Activated T-helper 9 cell treated with anti-CD3 and anti-CD28 coated beads, Interleukin-2, amount 50 U/mL, for 16 hours (primary cell): ENCODE data around the gene RASA3.

ENCODE experiments used
- DNase-seq: peaks from one replicate; pipeline ENCODE4 v3.0.0-alpha.2; 2020; ENCODE audit warnings: low read depth

Gene RASA3

DNA sequence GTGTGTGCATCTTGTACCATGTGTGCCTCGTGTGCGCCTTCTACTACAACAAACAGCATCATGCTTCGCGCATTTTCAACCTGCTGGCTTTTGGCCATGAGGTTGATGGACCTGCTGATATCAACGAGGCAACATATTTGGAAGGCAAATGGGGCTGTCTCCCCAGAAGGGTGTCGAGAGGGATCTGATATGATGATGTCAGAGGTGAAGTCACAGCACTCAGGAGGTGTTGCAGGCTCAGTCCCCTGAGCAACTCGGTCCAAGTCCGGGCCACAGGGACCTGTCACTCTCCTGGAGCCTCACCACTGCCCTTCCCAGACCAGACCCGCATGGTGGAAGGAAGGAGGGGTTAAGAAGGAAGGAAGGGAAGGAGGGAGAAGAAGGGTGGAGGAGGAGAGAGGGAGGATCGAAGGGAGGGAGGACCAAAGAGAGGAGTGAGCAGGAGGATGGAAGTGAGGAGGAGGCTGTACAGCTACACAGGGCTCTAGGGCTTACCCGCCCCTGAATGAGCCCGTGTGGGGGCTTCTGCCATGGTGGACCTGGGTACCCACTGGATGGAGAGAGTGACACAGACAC is 151.8 kb downstream of the RASA3 start:
- DNase-seq = no peak

DNA sequence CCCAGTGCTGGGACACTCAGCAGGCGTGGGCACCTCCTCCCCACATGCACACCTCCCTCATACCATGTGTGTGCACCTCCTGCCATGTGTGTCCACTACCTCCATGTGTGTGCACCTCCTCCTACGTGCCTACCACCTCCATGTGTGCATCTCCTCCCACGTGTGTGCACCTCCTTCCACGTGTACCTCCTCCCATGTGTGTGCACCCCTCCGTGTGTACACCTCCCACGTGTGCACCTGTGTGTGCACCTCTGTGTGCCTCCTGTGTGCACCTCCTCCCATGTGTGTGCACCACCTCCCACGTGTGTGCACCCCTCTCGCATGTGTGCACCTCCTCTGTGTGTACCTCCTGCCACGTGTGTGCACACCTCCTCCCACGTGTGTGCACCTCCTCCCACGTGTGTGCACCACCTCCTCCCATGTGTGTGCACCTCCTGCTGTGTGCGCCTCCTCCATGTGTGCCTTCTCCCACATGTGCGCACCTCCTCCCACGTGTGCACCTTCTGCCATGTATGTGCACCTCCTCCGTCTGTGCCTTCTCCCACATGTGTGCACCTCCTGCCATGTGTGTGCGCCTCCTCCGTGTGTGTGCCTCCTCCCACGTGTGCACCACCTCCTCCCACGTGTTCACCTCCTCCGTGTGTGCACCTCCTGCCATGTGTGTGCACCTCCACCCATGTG is 152.5 kb downstream of the RASA3 start:
- no peak for DNase-seq

DNA sequence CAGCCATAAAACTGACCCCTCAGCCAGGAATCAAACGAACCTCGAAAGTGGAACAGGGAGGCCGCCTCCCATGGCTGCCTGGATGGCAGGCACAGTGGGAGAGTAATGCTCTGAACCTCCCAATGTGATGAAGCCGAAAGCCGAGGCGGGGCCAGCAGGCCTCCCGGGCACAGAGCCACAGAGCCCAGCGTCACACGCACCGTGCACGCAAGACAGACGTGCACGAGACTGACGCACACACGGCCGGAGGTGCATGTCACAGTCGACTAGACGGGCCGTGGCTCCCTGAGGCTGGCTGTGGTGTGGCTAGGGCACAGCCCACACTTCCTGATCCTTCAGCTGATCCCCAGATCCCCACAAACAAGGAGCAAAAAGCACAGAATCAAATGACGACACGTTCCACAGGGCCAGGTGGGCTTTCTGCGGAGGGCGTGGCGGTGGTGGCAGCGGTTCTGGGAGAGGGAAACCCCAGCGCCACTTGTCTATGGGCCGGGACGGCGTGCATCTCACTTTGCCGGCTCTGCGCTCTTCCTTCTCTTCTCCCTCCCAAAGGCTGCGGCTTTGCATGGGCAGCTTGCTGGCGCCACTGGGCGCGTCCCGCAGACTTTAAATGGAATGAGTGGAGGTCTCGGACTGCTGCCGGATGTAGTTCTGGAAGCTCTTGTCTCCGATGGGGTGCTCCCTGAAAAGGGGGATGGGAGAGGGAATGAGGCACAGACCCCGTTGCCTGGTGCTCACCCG is 153.5 kb downstream of the RASA3 start:
- no peak for DNase-seq

DNA sequence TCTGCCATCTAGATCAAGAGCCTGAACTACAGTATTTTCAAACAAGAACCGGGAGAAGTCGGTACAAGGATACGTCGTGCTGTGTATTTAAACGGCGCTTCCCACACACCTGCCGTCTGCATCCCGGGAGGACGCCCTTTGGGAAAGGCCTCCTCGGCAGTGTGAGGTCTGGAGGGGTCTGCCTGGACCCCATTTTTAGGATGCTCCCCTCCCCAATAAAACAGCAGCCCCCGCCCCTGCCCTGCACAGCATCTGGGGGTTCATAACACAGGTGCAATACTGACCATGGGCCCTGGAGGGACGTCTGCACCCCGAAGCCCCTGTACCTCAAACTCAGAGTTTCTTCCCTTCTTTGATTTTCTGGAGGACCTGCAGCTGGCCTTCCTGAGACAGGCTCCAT is 154.4 kb downstream of the RASA3 start:
- DNase-seq = no peak

DNA sequence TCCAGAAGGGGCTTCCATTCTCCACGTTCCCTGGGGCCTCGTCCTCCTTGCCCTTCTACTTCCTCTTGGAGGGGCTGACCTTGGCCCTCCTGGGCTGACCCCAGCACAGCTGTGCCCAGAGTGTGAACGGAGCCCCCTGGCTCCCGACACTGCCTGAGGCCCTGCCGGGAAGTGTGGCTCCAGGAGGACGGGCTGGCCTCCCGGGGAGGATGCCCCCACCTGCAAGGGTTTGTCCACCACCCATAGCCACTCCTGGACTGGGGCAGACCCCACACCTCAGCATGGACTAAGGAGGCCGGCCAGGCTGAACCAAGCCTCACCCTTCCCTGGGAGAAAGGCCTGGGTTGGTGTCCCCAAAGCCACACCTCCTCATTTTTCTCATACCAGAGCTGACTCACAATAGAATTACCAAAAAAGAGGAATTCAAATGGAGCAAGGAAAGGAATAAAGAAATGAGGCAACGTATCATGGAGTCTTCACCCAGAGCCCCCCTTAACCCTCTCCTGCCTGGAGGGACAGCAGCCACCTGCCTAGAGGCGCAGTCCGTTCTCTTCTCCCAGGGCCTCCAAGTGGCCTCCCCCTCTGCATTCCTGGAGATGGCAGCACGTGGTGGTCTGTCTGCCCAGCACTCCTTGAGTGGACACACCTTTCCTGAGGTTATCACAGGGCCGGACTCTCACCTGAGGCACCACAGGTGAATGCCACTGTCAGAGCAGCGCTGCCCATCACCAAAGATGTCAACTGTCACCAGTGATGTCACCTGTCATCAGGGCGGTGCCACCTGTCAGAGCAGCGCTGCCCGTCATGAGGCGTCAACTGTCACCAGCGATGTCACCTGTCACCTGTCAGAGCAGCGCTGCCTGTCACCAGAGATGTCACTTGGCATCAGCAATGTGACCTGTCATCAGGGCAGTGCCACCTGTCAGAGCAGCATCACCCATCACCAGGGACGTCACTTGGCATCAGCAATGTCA is 155.4 kb downstream of the RASA3 start:
- DNase-seq = no peak

DNA sequence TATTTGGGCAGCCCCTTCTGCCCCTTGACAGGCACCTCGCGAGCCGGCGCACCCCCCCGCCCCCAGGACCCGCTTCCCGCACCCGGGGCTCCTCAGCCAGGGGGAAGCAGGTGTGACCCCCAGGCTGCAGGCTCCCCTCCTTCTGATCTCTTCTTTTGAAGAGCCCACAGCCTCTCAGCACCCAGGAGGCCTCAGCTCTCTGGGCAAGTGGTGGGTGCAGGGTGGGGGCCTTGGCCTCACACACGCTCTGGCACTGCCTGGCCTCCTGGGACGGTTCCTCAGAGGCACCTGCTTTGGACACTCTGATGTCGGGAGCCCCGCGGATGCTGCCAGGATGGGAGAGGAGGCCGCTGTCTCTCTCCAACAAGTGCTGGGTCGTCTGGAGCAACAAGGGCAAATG is 157.0 kb downstream of the RASA3 start:
- DNase-seq = no peak

DNA sequence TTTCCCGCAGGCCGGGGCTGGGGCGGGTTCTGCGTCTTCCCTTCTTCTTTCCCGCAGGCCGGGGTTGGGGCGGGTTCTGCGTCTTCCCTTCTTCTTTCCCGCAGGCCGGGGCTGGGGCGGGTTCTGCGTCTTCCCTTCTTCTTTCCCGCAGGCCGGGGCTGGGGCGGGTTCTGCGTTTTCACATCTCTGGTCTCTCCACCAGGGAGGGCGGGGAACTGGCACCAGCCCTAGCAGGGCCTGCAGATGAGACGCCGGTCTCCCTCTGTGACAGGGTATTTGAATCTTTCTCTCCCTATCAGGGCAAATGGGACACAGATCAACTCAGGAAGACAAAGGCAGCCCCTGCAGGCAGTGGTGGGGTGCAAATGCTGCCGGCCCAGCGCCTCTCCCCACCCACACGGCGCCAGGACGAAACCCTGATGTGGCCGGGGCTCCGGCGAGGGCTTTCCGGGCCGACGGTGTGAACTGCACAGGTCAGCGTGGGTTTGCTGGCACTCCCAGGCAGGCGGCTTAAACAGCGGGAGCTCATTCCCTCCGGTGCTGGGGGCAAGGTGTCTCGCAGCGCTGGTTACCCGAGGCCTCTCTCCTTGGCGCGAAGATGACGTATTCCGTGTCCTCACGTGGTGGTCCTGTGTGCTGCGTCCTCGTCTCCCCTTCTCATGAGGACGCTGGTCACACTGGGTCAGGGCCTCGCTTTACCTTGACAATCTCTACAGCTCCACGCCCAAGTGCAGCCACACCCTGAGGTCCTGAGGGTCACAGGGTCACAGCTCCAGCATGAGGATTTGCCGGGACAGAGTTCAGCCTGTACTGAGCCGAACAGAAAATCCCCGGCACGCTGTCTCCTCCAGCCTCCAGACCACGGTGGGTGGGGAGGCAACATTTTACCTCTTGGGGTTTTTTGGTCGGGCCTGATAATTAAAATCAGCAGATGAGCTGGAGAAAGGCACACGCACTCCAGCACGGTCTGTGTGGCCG is 157.8 kb downstream of the RASA3 start:
- no peak for DNase-seq

DNA sequence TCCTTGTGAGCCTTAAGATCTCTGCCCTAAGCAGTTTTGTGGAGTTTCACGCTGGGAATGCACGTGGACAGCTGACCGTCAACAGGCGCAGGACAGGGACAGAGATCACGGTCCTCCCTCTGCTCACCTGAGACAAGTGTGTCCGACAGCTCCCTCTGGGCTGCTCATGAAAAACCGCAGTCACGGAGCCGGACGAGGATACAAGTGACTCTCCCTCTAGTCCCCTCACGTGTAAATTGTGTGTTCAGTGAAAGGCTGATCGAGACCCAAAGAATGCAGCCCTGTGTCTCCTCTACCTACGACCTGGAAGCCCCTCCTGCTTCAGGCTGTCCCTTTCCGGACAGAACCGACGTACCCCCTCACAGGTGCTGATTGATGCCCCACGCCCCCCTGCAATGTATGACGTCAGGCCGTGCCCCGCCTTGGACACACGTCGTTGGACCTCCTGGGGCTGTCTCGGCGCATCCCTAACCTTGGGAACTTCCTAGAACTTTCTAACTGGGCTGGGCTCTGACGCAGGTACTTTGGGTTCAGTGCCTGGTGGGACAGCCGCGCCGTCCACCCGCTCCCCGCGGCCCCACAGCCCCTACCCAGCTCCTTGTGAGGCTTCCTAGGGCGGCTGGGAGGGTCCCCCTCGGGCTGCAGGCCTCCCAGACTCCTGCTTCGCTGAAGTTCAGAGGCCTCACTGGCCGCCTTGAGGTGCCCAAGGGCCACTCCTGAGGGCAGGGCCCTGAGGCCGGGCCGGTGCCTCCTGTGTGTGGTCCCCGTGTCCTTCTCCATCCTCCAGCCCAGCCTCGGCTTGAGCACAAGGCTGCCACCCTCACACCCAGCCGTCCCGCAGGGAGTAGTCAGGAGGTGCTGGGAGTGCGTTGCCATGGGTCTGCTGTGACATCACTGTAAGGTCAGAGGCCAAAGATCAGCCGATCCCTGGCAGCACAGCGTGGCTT is 158.9 kb downstream of the RASA3 start, which contains the start of gene C13orf46:
C13orf46 (minus strand) TSS at position 859 of the 947 bp plus-strand sequence; CDS start at position 780, 79 bp downstream.
- no peak for DNase-seq

DNA sequence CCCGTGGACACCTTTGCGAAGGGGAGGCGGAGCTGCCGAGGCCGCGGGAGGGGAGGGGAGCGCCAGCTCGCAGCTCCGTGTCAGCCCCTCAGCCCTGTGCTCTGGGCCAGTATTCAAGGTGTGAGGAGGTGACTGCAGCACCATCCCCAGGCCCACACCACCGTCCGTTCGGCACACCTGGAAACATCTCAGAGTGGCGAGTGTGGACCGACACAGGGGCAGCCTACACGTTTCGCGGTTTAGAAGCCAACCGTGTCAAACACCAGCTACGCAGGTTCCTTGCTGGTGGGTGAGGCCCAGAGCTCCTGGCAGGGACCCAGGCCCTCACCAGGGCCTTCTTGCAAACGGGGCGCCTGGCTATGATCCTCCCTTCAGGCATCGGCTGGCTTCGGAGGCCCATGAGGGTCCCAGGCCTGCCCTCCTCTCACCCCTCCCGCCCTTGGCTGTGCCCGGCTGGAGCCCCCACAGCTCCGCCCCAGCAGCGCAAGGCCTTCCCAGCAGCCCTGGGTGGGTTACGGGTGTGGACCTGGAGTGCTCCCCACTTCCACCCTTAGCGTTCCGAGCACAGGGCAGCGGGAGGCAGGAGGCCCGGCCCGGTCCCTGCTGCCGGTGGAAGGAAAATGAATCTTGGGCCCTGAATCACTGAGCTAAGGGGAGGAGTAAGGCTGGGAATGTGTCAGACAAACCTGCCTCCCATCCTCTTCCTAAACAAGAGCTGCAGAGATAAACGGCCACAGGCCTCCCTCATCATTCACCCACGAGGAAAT is 159.8 kb downstream of the RASA3 start:
- no peak for DNase-seq

DNA sequence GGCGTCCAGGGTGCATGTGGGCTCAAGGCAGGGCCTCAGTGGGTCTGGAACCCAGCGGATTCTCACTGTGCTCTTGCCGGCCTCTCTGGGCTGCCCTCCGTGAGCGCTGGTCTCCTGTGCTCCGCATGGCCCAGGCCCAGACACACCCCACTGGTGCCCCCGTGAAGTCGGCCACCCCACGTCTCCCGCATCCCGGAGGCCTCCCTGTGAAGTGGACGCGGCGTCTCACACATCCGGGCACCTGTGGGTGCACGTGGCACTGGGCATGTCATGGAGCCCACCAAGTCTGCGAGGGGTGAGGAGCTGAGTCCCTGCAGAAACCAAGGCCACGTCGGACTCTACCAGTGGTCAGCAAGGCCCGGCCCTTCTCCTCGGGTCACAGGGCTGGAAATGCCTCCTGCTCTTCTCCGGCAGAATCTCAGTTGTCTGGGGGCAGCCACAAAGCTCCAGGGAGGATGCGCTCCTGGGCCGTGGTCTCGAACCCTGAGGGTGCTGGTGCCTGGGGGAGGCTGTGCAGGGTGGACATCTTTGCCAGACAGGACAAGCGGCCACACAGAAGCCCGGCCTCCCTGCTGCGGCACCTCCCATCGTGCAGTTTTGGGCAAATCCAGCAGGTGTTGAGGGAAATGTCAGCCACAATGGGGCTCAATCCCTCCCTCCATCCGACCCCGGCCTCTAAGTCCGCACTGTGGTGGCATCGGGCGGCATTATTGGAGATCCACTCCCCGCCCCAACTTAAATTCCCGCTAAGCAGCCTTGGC is 160.8 kb downstream of the RASA3 start:
- no peak for DNase-seq

DNA sequence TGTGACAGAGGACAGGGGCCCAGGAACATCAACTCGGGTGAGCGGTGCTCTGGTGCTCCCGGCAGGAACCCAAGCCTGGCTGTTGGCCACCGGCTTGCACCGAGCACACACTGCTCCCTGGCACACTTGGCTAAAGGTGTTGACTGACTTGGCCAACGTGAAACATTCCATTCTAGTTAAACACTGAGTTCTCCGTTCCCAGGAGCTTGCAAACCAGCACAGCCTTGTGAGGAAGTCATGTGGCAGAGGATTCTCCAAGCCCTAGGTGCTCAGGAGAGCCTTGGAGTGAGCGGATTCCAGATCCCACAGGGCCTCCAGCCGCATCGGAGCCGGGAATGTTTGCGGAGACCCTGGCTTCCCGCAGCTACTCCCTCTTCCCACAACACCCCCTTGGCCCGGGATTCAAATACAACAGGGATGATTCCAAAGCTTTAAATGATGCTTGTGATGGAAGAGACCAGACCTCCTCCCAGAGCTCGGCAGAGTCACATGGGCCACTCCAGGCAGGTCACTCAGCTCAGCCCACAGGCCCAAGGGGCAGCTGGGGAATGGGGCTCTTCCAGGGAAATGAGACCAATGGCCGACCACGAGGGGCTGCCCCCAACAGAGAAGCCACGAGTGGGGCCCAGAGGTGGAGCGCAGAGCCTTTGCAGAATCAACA is 161.5 kb downstream of the RASA3 start:
- DNase-seq = no peak

DNA sequence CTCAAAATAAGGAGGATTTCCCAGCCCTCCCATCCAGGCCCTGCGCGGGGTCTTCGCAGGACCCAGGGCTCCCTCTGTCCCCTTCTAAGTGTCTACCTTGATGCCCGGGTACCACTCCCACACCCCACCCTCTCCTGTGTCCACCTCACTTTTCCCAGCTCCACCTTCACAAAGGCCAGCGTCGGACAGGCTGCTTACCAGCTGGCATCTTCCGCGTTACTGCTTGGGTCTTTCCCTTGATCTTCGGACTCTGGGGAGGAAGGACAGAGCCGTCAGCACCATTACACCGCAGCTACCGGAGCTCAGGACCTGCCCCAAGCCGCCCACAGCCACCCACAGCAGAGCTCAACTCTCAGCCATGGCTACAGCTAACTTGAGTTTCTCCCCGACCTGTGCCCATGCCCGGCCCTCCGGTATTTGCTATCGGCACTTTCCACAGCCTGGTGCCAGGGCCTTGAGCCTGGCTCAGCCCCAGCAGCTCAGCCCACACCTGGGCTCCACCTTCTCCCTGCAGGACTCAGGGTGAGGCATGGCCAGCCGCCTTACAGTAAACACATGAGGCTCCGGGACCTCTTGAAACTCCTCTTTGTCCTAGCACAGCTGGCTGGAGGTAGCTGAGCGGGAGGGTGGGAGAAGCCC is 162.3 kb downstream of the RASA3 start:
- DNase-seq = no peak

DNA sequence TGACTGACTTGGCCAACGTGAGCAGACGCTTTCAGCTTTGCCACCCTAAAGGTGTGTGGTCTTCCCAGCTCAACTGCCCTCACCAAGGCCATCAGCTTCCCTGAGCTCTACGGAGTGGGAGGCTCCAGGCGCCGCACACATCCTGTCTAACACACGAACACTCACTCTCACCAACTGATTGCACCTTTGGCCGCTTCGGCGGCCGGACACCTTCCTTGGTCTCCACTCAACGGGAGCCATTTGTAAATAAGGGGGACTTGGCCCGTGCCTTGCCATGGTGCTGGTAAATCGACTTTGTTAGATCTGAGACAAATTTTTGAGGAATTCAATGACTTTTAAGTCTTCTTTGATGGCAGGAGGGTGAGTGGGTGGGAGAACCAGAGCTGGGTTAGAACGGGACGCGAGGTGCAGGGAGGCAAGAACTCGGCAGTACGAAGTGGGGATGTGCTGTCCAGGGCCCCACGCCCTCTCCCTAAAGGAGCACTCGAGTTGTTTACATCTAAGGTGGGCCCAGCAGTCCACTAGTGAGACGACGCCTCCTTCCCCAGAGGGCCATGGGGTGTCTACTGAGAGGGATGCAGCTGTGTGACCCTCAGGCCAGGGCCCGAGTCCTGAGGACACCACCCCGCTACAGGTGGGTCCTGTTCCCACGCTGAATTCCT is 163.0 kb downstream of the RASA3 start:
- DNase-seq = no peak

DNA sequence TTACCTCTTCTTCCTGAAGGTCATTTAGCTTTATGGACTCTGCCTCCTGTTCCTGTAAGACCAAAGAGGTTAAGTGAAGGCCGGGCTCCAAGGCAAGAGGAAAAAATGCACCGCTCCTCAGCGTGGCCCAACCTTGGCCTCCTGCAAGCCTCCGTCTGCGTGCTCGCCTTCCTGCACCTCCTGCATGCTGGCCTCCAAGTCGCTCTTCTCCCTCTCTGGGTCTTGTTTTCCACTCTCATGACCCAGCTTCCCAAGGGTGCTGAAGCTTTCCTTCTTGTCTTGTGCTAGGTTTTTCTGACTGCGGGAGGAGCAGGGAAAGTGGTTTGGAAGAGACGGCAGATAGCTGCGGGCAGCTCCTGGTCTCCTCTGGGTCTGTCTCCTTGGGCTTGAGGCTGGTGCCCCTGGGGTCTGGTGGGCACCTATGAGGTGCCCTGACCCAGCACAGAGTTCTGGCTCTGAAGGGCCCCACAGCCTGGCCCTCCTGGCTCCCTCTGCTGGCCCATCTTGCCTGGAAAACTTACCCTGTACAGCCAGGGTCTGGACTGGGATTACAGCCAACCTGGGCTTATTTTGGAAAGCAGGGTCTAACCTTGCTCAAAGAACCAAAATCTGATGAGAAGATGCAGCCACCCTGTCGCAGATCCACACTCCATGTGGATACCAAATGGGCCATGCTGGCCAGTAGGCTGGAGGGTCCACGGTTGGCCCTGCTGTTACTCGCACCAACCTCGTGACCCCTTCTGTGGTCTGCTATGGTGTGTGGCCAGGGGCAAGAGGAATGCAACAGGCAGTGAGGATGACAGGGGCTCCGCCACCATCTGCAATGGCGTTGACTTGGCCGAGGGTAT is 163.7 kb downstream of the RASA3 start:
- no peak for DNase-seq

DNA sequence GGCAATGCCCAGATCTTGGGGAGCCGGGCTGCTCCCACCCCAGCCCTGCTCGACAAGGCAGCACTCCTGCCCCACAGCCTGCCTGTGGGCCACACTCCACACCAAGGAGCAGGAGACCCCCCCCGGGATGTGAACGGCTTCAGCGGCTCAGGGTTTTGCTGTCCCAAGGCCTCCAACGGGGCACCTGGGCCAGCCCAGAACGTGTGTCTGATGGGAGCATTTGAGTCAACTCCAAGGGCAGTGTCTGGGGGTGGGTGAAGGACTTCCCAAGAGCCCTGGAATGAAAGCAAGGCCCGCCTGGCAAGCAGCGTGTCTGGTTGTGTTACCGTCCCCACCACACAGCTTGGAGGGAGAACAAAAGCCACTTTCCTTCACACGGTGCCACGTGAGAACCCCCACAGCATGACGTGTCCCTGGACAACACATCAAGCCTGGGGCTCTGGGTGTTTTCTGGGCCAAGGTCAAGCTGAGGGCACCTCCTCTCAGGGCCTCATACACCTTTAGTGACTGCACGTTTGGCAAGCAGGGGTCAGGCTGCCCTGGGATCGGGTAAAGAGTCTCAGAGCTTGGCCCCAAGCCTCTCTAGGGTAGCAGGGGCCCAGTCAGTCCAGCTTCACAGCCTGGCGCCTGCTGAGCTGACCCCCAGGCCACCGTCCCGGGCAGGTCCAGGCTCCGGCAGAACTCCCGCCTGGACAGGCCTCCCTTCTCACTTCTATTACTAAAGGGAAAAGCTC is 164.5 kb downstream of the RASA3 start:
- no peak for DNase-seq
